IPS-15b (cell line): ENCODE results near the gene C1QL1.

Experiments
- H3K27me3 ChIP-seq: one replicate; pipeline ENCODE4 v1.6.1; 2013; ENCODE audit warnings: low read length; ENCODE audit not compliant: control insufficient read depth, insufficient read depth
- H3K36me3 ChIP-seq: one replicate; pipeline ENCODE4 v1.6.1; 2013; ENCODE audit warnings: low read length; ENCODE audit not compliant: control insufficient read depth, insufficient read depth
- H3K4me1 ChIP-seq: one replicate; pipeline ENCODE4 v1.6.1; 2013; ENCODE audit warnings: mild to moderate bottlenecking, low read length; ENCODE audit not compliant: control insufficient read depth, insufficient read depth
- H3K4me3 ChIP-seq: one replicate; pipeline ENCODE4 v1.5.1; 2013; ENCODE audit warnings: low read depth, low read length
- H3K9ac ChIP-seq: one replicate; pipeline ENCODE4 v1.6.1; 2013; ENCODE audit warnings: low read depth, mild to moderate bottlenecking, low read length
- H3K9me3 ChIP-seq: one replicate; pipeline ENCODE4 v1.6.1; 2013; ENCODE audit warnings: mild to moderate bottlenecking, low read length; ENCODE audit not compliant: control insufficient read depth, insufficient read depth

C1QL1 gene

DNA sequence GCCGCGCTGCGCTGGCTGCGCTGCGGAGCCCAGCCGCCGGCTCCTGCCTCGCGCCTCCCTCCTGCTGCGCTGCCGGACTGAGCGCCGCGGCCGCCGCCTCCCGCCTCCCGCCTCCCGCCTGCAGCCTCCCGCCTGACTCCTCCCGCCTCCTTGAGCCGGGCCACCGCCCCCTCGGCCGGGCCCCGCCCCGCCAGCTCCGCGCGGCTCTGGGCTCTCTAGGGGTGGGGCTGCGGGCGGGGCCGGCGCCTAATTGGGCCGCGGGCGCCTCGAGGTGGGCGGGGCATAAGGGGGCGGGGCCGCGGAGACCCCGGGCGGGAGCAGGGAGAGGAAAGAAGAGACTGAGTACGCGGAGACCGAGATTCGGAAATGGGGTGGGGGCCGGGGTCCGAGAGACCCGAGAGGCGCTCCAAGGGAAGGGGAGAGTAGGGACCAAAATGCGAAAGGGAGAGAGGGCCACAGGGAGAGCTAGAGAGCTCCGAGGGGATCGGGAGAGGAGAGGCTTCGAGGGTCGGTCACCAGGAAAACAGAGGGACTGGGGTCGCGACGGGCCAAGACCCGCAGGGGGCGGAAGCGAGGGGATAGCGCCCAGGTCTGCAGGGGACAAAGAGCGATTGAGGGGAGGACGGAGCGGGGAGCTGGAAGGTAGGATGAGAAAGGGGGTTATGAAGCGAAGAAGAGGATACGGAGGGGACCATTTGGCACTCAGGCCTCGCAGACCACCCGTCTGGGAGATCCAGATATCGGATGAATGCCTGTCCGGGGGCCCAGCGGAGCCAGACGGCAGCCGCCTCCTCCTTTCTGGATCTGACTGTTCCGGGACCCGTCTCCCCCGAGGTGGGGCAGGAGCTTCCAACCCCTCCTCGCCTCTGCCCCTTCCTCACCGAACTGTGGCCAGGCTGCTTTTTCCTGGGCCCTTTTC is at the start of gene C1QL1:
C1QL1 (minus strand) TSS at position 79 of the 919 bp plus-strand sequence. CDS start 255 bp downstream, outside the sequence.
- no peaks in the 10 kb centered on the region for H3K36me3 ChIP-seq
- H3K4me1 ChIP-seq = peaks cover 7% of the 10 kb centered on the region
- H3K9me3 ChIP-seq = no peaks in the 10 kb centered on the region
- H3K4me3 ChIP-seq = peak within 1 kb of the TSS; percentile 60
- H3K9ac ChIP-seq = no peak within 1 kb of the TSS
- peaks cover 55% of the 10 kb centered on the region for H3K27me3 ChIP-seq

DNA sequence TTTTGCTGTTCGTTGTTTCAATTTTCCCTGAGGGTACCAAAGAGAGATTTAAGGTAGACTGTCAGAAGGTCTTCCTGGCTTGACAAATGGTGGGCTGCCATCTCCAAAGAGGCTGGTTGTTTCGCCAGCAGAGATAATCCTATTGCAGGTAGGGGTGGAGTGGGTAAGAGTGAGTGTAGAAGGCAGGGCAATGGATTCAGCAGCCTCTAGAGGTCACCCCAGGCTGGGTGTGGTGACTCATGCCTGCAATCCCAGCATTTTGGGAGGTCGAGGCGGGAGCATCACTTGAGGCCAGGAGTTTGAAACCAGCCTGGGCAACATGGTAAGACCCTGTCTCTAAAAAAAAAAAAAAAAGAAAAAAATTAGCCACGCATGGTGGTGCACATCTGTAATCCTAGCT is 48.7 kb upstream of the C1QL1 start:
- H3K4me3 ChIP-seq = no peak overlapping the region
- H3K9me3 ChIP-seq = no peaks in the 10 kb centered on the region
- peaks cover 11% of the 10 kb centered on the region for H3K4me1 ChIP-seq
- H3K9ac ChIP-seq = no peak overlapping the region
- no peaks in the 10 kb centered on the region for H3K36me3 ChIP-seq
- H3K27me3 ChIP-seq = peaks cover 36% of the 10 kb centered on the region

DNA sequence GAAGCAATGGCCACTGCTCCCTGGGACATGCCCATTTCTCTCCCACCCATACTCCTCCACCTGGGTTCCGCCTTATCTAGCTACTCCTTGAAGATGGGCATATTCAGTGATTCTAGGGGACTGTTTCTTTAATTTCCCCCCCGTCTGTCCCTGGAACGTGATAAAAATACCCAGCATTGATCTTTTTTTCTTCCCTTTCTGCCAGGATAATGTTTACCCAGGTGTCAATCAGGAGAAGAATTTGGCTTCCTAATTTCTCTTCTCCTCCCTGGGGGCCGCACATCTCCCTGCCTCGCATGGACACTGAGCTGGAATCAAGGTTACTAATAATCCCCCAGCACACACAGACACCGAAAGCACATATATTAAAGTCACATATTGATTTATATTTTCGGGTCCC is 48.1 kb upstream of the C1QL1 start:
- Histone ChIP-seq H3K4me3 (no peak overlapping the region), H3K9ac (no peak overlapping the region), H3K27me3 (peaks cover 31% of the 10 kb centered on the region), H3K36me3 (no peaks in the 10 kb centered on the region), H3K9me3 (no peaks in the 10 kb centered on the region), H3K4me1 (peaks cover 7% of the 10 kb centered on the region)

DNA sequence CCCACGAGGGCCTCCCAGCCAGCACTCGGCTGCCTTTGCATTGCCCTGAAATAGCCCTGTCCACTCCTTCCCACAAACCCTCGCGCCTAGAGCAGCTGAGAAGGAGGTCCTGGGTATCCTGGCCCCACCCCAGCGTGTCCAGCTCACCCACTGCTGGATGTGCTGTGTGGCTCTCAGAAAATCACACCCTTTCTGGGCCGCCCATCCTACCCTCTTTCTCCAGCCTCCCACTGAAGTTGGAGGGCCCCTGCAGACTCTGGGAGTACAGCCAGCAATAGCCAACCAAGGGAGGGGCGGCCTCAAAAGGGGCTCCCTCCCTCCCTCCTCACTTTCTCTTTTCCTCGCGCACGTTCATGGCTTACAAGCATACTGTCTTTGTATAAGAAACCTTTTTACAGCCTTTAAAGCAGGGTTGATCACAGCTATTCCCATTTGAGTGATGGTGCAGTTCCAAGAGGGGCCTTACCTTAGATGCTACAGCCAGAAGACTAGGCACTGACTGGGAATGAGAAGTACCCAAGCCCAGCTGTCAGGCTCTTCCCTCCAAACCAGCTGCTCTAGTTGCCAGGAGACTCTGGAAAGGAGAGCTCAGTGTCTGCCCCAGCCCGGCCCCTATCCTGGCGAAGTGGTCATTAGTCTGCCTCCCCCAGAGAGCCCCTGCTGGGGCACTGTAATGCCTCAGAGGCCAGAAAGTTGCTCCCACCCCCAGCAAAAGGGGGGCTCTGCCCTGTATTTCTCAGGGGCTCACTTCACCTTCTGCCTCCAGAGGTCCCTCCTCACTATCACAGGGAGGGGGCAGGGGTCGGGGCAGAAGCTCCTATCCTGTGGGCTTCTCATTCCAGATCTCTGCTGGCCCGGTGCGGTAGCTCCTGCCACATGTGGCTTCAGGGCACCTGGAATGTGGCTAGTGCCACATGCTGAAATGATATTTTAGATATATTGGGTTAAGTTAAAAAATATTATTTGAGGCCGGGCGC is 45.2 kb upstream of the C1QL1 start:
- Histone ChIP-seq H3K9ac (no peak overlapping the region), H3K36me3 (no peaks in the 10 kb centered on the region), H3K4me3 (no peak overlapping the region), H3K27me3 (peaks cover 6% of the 10 kb centered on the region), H3K9me3 (no peaks in the 10 kb centered on the region), H3K4me1 (no peaks in the 10 kb centered on the region)

DNA sequence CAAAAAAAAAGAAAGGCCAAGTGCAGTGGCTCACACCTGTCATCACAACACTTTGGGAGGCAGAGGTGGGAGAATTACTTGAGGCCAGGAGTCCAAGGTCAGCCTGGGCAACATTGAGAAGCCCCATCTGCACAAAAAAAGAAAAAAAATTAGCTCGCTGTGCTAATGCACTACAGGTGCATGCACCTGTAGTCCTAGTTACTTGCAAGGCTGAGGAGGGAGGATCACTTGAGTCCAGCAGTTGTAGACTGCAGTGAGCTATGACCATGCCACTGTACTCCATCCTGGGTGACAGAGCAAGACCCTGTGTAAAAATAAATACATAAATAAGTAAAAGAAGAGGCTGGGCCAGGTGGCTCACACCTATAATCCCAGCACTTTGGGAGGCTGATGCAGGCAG is 43.7 kb upstream of the C1QL1 start:
- no peak overlapping the region for H3K4me3 ChIP-seq
- no peaks in the 10 kb centered on the region for H3K27me3 ChIP-seq
- no peaks in the 10 kb centered on the region for H3K9me3 ChIP-seq
- H3K4me1 ChIP-seq = peaks cover 3% of the 10 kb centered on the region
- no peak overlapping the region for H3K9ac ChIP-seq
- H3K36me3 ChIP-seq = no peaks in the 10 kb centered on the region

DNA sequence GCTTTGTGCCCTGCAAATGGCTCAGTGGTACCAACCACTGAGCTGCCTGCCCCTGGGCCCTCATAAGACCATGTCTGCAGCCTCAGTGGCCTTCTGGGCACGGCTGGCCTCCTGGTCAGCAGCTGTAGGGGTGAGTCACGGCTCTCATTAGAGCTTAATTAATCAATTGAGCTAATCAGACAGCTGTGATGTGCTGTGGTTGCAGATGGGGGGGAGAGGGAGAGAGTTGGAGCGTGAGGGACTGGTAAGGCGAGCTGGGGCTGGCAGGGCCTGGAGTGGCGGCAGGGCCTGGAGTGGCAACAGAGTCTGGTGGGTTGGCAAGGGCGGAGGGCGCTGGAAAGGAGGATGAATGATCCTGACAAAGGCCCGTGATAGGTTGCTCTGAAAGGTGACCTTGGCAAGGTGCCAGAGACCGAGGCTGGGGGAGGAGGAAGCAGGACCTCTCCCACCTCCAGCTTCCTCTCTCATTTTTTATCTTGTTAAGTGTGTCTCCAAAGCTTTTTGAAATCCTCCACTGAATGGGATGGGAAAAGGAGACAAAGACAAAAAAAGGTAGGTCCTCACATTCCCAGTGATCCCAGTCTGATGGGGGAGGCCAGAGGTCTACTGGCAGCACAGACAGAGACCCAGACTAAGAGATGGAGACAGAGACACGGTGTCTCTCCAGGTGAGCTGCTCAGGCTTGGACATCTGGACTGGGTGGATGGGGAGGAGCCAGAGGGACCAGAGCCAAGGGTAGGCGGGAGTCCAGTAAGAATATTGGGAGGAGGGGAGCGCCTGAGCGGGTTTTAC is 41.8 kb upstream of the C1QL1 start:
- H3K36me3 ChIP-seq = peaks cover 3% of the 10 kb centered on the region
- H3K9ac ChIP-seq = no peak overlapping the region
- peaks cover 3% of the 10 kb centered on the region for H3K4me1 ChIP-seq
- no peaks in the 10 kb centered on the region for H3K9me3 ChIP-seq
- H3K4me3 ChIP-seq = no peak overlapping the region
- peaks cover 2% of the 10 kb centered on the region for H3K27me3 ChIP-seq

DNA sequence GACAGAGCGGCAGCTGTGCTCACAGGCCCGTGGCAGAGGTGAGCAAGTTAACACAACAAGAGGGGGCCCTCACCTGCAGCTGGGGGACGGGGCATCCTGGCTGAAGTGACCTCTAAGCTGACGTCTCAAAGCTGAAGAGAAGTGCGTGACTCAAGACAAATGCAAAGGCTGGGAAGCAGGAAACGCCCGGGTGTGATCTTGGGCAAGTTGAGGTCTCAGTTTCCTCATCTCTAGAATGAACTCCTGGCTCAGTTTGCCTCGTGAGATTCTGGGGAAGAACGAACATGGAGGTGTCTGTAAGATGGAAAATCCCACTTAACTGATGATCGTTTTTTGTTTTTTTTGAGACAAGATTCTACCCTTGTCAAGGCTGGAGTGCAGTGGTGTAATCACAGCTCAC is 40.1 kb upstream of the C1QL1 start:
- Histone ChIP-seq H3K9ac (no peak overlapping the region), H3K9me3 (no peaks in the 10 kb centered on the region), H3K36me3 (peaks cover 3% of the 10 kb centered on the region), H3K4me3 (no peak overlapping the region), H3K27me3 (peaks cover 3% of the 10 kb centered on the region), H3K4me1 (peaks cover 12% of the 10 kb centered on the region)

DNA sequence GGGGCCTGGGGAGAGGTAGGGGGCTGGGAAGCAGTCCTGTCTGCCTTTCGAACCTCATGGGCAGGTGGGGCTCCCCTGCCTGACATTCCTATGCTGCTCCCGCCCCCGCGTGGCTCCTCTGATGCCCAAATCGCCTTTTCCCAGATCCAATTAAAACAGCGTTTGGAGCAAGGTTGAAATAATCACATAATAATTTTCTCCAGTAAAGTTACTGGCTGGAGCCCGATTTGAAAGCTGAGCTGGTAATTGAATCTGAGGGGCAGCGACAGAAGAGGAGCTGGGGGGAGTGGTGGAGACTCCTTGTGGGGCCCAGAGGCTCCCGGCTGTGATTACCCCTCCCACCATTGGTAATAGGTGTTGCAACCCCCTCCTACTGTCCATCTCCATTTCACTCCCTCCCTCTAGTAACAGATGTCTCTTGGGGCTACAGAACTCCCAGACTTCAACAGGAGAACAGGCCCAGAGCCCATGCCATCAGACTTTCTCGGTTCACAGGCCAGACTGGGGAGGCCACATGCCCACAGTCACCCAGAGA is 38.9 kb upstream of the C1QL1 start:
- H3K27me3 ChIP-seq = peaks cover 6% of the 10 kb centered on the region
- H3K36me3 ChIP-seq = peaks cover 3% of the 10 kb centered on the region
- H3K4me3 ChIP-seq = no peak overlapping the region
- no peak overlapping the region for H3K9ac ChIP-seq
- H3K9me3 ChIP-seq = no peaks in the 10 kb centered on the region
- peaks cover 12% of the 10 kb centered on the region for H3K4me1 ChIP-seq

DNA sequence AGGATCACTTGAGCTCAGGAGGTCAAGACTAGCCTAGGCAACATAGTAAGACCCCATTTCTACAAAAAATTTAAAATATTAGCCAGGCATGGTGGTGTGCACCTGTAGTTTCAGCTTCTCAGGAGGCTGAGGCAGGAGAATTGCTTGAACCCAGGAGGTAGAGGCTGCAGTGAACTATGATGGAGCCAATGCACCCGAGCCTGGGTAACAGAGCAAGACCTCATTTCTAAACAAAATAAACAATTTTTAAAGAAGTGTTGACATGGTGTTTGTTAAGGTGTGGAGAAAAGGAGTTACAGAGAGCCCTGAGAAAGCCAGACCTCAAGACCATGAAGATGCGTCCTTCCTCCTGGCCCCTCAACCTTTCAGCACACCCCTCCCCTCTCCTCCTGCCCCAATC is 37.6 kb upstream of the C1QL1 start:
- Histone ChIP-seq H3K27me3 (peaks cover 6% of the 10 kb centered on the region), H3K9ac (no peak overlapping the region), H3K9me3 (no peaks in the 10 kb centered on the region), H3K4me1 (peaks cover 12% of the 10 kb centered on the region), H3K36me3 (peaks cover 3% of the 10 kb centered on the region), H3K4me3 (no peak overlapping the region)

DNA sequence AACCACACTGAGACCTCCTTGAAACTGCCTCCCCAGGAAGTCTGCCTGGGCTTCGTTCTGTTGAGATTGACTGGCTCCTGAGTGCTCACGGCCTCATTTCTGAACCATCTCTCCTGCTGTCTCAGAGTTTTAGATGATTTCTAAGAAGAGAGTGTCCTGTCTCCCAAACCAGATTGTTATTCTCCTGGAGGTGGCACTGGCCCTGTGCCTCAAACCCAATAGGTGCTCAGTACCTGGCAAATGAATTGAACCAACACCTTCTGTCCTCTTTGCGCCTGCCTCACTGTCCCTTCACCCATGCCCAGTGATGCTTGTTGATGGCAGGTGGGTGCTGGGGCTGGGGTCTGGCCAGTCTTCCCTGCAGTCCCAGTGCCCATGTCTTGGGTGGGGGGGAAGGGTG is 36.3 kb upstream of the C1QL1 start:
- no peak overlapping the region for H3K4me3 ChIP-seq
- no peaks in the 10 kb centered on the region for H3K9me3 ChIP-seq
- H3K27me3 ChIP-seq = peaks cover 6% of the 10 kb centered on the region
- H3K9ac ChIP-seq = no peak overlapping the region
- H3K4me1 ChIP-seq = peaks cover 12% of the 10 kb centered on the region
- H3K36me3 ChIP-seq = peaks cover 3% of the 10 kb centered on the region

DNA sequence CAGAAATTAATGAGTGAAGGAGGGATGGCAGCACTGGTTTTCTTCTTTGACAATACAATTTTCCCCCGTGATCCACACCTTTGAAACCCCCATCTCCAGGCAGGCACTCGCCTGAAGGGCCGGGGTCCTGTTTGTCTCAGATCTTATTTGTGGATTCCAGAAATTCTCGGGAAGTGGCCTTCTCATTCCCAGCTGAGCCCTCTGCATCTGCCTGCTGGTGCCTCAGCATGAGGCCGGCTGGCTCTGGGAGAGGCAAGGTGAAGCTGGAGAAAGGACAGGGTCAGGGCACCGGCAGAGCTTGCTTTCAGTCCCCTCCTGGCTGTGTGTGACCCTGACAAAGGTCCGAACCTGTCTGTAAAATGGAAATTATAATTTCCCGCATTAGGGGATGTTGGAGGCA is 35.8 kb upstream of the C1QL1 start:
- no peak overlapping the region for H3K9ac ChIP-seq
- no peak overlapping the region for H3K4me3 ChIP-seq
- peaks cover 12% of the 10 kb centered on the region for H3K4me1 ChIP-seq

More for the DNA sequence above, 35.8 kb upstream of the C1QL1 start:
- no peaks in the 10 kb centered on the region for H3K9me3 ChIP-seq
- peaks cover 3% of the 10 kb centered on the region for H3K36me3 ChIP-seq
- H3K27me3 ChIP-seq = peaks cover 6% of the 10 kb centered on the region
